ENCODE data around the gene USP6NL.

The USP6NL gene

GRCh38 chr10:11429439-11430052, 181.9 kb downstream of the USP6NL start:
- TF ChIP-seq CTCF (IDR thresholded peaks at IDR 0.05; ENCODE audit: insufficient read depth, low read depth, low read length, missing control alignments): no peak
- H3K4me3 ChIP-seq (ENCODE audit: low read length): no peak overlapping the region
- peak; percentile 5 for DNase-seq (ENCODE audit: low read depth)

- no peak overlapping the region for H3K4me3 ChIP-seq (ENCODE audit: low read length)
- DNase-seq (ENCODE audit: low read depth): no peak
- TF ChIP-seq CTCF (IDR thresholded peaks at IDR 0.05; ENCODE audit: insufficient read depth, low read depth, low read length, missing control alignments): no peak
Measured at GRCh38 chr10:11425676-11426075, 185.8 kb downstream of the USP6NL start.

- no peak for TF ChIP-seq CTCF (IDR thresholded peaks at IDR 0.05; ENCODE audit: insufficient read depth, low read depth, low read length, missing control alignments)
- DNase-seq (ENCODE audit: low read depth): no peak
- H3K4me3 ChIP-seq (ENCODE audit: low read length): no peak overlapping the region
Measured at GRCh38 chr10:11425296-11425610, 186.2 kb downstream of the USP6NL start.

- peak; percentile 60 for DNase-seq (ENCODE audit: low read depth)
- no peak overlapping the region for H3K4me3 ChIP-seq (ENCODE audit: low read length)
- peak; percentile 93 for TF ChIP-seq CTCF (IDR thresholded peaks at IDR 0.05; ENCODE audit: insufficient read depth, low read depth, low read length, missing control alignments)
Measured at GRCh38 chr10:11424456-11425295, 186.8 kb downstream of the USP6NL start.

GRCh38 chr10:11416974-11417373, 194.5 kb downstream of the USP6NL start:
- H3K4me3 ChIP-seq (ENCODE audit: low read length): no peak overlapping the region
- DNase-seq (ENCODE audit: low read depth): no peak
- TF ChIP-seq CTCF (IDR thresholded peaks at IDR 0.05; ENCODE audit: insufficient read depth, low read depth, low read length, missing control alignments): no peak

- no peak overlapping the region for H3K4me3 ChIP-seq (ENCODE audit: low read length)
- no peak for TF ChIP-seq CTCF (IDR thresholded peaks at IDR 0.05; ENCODE audit: insufficient read depth, low read depth, low read length, missing control alignments)
- DNase-seq (ENCODE audit: low read depth): no peak
Measured at GRCh38 chr10:11415095-11415494, 196.4 kb downstream of the USP6NL start.

Measured in epithelial cell of esophagus (primary cell).